Measurements from ENCODE around the gene TF.

DNA sequence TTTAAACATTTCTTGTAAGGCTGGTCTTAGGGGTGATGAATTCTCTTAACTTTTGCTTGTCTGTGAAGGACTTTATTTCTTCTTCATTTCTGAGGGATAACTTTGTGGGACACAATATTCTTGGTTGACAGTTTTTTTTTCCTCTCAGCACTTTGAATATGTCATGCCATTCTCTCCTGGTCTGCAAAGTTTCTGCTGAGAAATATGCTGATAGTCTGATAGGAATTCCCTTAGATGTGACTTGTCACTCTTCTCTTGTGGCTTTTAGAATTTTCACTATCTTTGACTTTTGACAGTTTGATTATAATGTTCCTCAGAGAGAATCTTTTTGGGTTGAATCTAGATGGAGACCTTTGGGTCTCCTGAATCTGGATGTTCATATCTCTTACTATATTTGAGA lies 23.3 kb upstream of the TF start:
- TF ChIP-seq POLR2AphosphoS5 (IDR thresholded peaks at IDR 0.05; ENCODE audit: low read depth, low read length): no peak
- no peak for TF ChIP-seq SIN3A (IDR thresholded peaks at IDR 0.05; ENCODE audit: borderline replicate concordance, insufficient read depth, low read length)

Measured in PFSK-1 (cell line).